HUES6 (cell line): ENCODE measurements around the gene PIP4K2C.
"Not testable (repeated sequence)": the region's sequence is repeated elsewhere in the genome, so short reads cannot be mapped to it uniquely, and the experiment has no call there.

Experiments
- H3K27ac ChIP-seq: 2 replicates; pipeline ENCODE4 v1.7.0; 2013; ENCODE audit warnings: low read depth, mild to moderate bottlenecking, low read length, inconsistent platforms
- H3K27me3 ChIP-seq: 2 replicates; pipeline ENCODE4 v1.6.1; 2013; ENCODE audit warnings: low read length; ENCODE audit not compliant: control insufficient read depth, insufficient read depth
- H3K36me3 ChIP-seq: 2 replicates; pipeline ENCODE4 v1.6.1; 2013; ENCODE audit warnings: low read length; ENCODE audit not compliant: control insufficient read depth, insufficient read depth
- H3K4me1 ChIP-seq: 2 replicates; pipeline ENCODE4 v1.6.1; 2013; ENCODE audit warnings: low read length; ENCODE audit not compliant: control insufficient read depth, insufficient read depth
- H3K4me3 ChIP-seq: 2 replicates; pipeline ENCODE4 v1.5.1; 2013; ENCODE audit warnings: low read depth, low read length
- H3K9ac ChIP-seq: one replicate; pipeline ENCODE4 v1.6.1; 2013; ENCODE audit warnings: mild to moderate bottlenecking, low read length
- H3K9me3 ChIP-seq: 2 replicates; pipeline ENCODE4 v1.6.1; 2013; ENCODE audit warnings: low read depth, low read length; ENCODE audit not compliant: control insufficient read depth, insufficient read depth

PIP4K2C gene

DNA sequence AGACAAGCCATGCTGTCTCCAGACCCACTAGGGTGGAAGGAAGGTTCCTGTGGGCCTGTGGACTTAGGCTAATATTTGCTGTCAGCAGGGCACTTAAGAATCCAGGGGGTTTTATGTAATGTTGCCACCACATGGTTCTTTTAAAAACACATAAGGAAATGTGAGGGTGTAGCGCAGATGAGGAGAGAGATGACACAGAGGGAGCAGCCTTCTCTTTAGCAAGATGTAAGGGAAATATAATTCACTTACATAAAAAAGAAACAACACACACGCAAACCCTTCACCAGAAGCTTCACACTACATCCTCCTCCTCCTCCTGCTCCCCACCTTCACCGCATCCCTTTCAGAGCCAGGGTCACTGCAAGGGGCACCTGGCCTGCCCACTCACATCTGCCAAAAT lies 4.9 kb upstream of the PIP4K2C start:
- peaks cover 16% of the 10 kb centered on the region; the same call in 1 of the 2 replicates for H3K27me3 ChIP-seq
- H3K27ac ChIP-seq: no peak overlapping the region
- H3K9ac ChIP-seq: no peak overlapping the region
- no peaks in the 10 kb centered on the region for H3K9me3 ChIP-seq
- no peak overlapping the region for H3K4me3 ChIP-seq
- peaks cover 5% of the 10 kb centered on the region for H3K4me1 ChIP-seq
- H3K36me3 ChIP-seq: peaks cover 7% of the 10 kb centered on the region; the same call in 1 of the 2 replicates

DNA sequence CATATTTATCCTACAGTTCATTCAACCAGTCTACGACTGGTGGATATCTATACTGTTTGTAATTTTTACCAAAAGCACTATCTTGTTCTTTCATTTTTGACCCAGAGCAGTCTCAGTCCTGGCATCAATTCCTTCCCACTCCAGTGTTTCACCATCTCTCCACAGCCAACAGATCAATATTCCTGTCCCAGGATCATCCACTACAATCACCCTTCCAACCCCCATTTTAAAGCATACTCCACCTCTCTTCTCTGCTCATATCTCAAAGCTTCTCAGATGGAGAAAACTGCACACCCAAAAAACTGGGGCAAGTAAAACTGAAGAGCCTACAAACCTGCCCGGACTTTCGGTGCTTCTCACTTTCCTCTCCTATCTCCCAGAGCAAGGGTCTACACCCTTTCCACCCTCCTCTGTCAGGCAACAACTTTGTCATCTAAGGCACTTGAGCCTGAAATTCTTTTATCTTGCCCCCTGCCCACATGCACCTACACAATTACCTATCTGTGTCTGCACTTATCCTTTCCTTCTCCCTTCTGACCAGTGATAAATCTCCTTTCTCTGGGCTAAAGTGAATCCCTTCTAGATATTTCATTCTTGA lies 4.1 kb upstream of the PIP4K2C start:
- peaks cover 6% of the 10 kb centered on the region for H3K4me1 ChIP-seq
- H3K36me3 ChIP-seq: no peaks in the 10 kb centered on the region; the same call in 1 of the 2 replicates
- peaks cover 16% of the 10 kb centered on the region; the same call in 1 of the 2 replicates for H3K27me3 ChIP-seq
- no peak overlapping the region for H3K9ac ChIP-seq
- no peaks in the 10 kb centered on the region for H3K9me3 ChIP-seq
- no peak overlapping the region for H3K4me3 ChIP-seq
- H3K27ac ChIP-seq: no peak overlapping the region

DNA sequence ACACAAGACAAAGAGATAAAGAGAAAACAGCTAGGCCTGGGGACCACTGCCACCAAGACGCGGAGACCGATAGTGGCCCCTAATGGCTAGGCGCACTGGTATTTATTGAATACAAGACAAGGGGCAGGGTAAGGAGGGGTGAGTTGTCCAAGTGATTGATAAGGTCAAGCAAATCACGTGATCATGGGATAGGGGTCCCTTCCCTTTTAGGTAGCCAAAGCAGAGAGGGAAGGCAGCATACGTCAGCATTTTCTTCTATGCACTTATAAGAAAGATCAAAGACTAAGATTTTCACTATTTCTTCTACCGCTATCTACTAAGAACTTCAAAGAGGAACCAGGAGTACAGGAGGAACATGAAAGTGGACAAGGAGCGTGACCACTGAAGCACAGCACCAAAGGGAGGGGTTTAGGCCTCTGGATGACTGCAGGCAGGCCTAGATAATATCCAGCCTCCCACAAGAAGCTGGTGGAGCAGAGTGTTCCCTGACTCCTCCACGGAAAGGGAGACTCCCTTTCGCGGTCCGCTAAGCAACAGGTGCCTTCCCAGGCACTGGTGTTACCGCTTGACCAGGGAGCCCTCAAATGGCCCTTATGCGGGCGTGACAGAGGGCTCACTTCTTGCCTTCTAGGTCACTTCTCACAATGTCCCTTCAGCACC lies 1.9 kb upstream of the PIP4K2C start:
- H3K9ac ChIP-seq: not testable (repeated sequence)
- peaks cover 15% of the 10 kb centered on the region; the same call in 1 of the 2 replicates for H3K27me3 ChIP-seq

DNA sequence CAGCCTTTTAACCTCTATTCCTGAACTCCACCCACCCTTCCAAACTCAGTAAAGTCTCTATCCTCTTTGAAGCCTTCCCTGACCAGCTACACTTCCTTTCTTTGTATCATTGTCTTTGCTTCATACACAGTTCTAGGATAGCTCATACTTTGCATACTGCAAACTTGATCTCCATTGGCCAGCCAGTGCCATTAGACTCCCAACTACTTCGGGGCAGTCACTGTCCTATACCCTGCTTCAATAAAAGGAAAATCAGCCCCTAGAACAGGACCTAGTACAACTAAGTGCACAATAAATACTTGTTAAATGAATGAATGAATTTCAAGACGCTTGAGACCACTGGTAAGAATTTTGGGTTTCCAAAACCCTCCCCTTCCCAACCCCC lies 521 bp upstream of the PIP4K2C start:
- H3K36me3 ChIP-seq: peaks cover 13% of the 10 kb centered on the region; the same call in 1 of the 2 replicates
- H3K4me3 ChIP-seq: peak overlapping the region; percentile 91
- H3K27me3 ChIP-seq: peaks cover 10% of the 10 kb centered on the region; the same call in 1 of the 2 replicates
- peak overlapping the region; percentile 38; the same call in 1 of the 2 replicates for H3K27ac ChIP-seq
- H3K9me3 ChIP-seq: no peaks in the 10 kb centered on the region
- H3K9ac ChIP-seq: peak overlapping the region; percentile 49
- H3K4me1 ChIP-seq: peaks cover 10% of the 10 kb centered on the region

More for the DNA sequence above, 1.9 kb upstream of the PIP4K2C start:
- H3K36me3 ChIP-seq, H3K27ac ChIP-seq, H3K4me1 ChIP-seq, H3K9me3 ChIP-seq, H3K4me3 ChIP-seq: not testable (repeated sequence)

DNA sequence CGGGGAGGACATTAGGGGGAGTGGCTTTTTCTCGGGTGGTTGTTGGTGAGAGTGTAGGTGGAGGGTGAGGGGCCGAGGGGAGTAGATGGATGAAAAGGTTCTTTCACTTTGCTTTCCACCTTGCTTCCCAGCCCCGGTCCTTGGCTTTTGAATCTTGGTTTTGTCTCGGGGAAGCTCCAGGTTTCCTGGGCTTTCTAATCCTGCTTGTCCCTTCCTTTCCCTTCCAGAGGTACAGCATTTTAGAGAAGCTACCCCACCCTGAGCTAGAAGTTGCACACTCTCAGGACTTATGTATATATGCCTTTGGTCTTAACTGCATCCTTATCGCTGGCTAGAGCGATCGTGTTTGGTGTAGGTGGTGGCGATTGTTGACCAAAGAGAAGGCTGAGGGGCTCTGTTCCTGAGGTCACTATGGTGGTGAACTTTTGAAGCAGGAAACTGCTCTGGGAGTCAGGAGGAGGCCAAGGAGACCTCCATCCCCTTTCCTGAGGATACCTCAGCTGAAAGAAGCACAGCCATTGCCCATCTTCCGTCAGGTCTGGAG lies 862 bp downstream of the PIP4K2C start:
- no peak overlapping the region for H3K27ac ChIP-seq

DNA sequence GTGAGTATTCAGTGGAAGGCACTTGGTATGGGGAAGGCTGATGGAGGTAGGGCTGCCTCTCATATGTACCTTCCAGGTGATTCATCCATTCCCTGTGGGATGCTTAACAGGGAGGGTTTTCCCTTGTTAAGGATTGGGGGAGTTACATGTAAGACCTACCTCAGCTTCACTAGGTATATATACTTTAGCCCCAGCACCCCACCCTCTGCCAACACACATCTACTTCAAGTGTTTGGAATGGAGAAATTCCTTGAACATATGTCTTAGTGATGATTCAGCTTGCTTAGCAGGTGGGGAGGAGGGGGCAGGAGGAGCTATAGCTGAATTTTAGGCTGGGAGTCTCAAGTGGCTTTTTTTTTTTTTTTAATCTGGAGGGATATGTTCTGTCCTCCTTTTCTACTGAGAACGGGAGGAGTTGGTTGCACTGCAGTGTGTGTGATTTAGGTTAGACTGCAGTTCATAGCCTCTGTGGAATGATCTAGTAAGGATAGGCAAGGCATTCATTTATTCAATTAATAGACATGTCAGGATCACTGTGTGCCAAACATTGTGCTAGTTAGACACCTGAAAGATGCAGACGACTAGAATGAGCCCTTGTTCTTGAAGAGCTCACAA lies 1.7 kb downstream of the PIP4K2C start:
- H3K36me3 ChIP-seq: peaks cover 28% of the 10 kb centered on the region
- H3K9me3 ChIP-seq: no peaks in the 10 kb centered on the region
- H3K27ac ChIP-seq: no peak overlapping the region
- H3K4me3 ChIP-seq: peak overlapping the region; percentile 91; the same call in 1 of the 2 replicates
- peaks cover 8% of the 10 kb centered on the region; the same call in 1 of the 2 replicates for H3K27me3 ChIP-seq
- peaks cover 10% of the 10 kb centered on the region for H3K4me1 ChIP-seq
- no peak overlapping the region for H3K9ac ChIP-seq

More for the DNA sequence above, 862 bp downstream of the PIP4K2C start:
- Histone ChIP-seq H3K27me3 (peaks cover 10% of the 10 kb centered on the region; the same call in 1 of the 2 replicates), H3K9ac (peak overlapping the region; percentile 77), H3K36me3 (peaks cover 22% of the 10 kb centered on the region), H3K9me3 (no peaks in the 10 kb centered on the region), H3K4me3 (peak overlapping the region; percentile 91), H3K4me1 (peaks cover 10% of the 10 kb centered on the region)

DNA sequence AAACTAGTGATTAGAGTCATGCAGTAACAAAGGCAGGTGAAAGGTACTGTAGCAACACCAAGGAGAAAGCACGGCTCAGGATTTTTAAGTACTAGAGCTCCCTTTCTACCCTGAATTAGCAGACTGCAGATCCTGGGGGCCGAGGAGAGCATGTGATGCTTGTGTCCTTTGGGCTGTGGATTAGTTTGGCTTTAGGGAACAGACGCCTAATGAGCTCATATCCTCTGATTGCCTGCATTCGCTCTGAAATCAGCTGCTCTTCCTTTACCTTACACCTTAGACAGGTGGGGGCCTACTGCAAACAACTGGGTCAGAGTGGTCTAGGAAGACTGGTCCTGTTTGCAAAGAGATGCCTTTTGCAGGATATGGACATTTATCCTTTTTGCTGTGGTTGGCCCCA lies 2.2 kb downstream of the PIP4K2C start:
- H3K27me3 ChIP-seq: peaks cover 3% of the 10 kb centered on the region; the same call in 1 of the 2 replicates
- no peaks in the 10 kb centered on the region for H3K9me3 ChIP-seq
- H3K4me3 ChIP-seq: 0 out of 2 replicates have a peak overlapping the region, but pooled peaks have one; percentile 3
- H3K36me3 ChIP-seq: peaks cover 31% of the 10 kb centered on the region
- H3K4me1 ChIP-seq: peaks cover 10% of the 10 kb centered on the region
- H3K27ac ChIP-seq: no peak overlapping the region
- no peak overlapping the region for H3K9ac ChIP-seq

DNA sequence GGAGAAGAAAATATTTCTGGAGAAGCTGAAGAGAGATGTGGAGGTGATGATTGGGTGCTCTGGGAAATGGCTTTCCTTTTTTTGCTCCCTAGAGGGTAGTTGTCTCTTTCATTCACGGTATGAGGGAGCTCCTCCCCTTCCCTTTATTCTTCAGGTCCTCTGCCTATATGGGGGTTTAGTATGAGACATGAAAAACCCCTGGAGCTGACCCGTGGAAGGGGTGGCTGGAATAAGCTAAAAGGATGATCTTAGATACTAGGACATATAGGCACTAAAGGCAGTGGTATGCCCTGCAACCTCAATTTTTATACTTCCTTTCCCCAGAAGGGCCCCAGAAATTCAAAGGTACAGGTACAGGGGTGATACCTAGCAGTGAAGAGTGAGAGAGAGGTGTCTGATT lies 9.4 kb downstream of the PIP4K2C start:
- Histone ChIP-seq H3K36me3 (peaks cover 56% of the 10 kb centered on the region), H3K4me1 (peaks cover 8% of the 10 kb centered on the region), H3K9ac (no peak overlapping the region), H3K9me3 (no peaks in the 10 kb centered on the region), H3K27ac (no peak overlapping the region), H3K4me3 (no peak overlapping the region), H3K27me3 (no peaks in the 10 kb centered on the region)

DNA sequence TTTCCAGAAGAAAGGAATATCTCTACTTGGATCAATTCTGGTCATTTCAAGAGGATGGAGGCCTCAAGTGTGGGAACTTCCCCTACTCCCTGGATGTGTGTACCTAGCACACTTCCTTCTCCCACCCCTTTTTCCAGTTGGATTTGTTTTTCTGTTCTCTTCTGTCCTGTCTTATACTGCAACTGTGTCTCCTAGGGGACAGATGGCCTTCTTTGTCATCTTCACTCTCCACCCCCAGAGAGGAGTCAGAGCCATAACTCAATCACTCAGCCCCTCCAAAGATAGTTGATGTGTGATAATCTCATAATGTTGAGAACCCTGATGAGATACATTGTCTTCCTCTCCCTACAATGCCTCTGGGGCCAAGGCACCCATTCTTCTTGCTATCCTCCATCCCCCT lies 11.6 kb downstream of the PIP4K2C start:
- H3K9ac ChIP-seq: no peak overlapping the region
- no peak overlapping the region for H3K4me3 ChIP-seq
- no peak overlapping the region for H3K27ac ChIP-seq
- peaks cover 43% of the 10 kb centered on the region for H3K36me3 ChIP-seq
- H3K27me3 ChIP-seq: no peaks in the 10 kb centered on the region
- H3K9me3 ChIP-seq: no peaks in the 10 kb centered on the region
- H3K4me1 ChIP-seq: peaks cover 12% of the 10 kb centered on the region

DNA sequence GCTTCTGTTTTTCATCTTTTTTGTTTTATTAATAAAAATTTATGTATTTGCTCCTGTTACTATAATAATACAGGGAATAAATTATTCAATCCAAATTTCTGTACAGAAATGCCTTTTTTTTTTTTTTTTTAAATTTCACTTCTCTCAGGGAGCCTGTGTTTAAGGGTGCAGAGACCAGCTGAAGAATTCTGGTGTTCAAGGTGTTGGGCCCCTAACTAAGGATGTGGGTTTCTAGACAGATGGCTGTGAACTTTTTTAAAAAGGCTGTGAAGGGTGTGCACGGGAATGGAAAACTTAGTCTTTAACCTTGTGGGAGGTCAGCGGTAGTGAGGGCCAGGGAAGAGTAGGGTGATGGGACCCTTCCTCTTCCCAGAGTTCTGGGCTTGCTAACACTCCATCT lies 12.3 kb downstream of the PIP4K2C start:
- Histone ChIP-seq H3K4me1 (peaks cover 12% of the 10 kb centered on the region), H3K9me3 (no peaks in the 10 kb centered on the region), H3K36me3 (peaks cover 44% of the 10 kb centered on the region), H3K27ac (no peak overlapping the region), H3K9ac (no peak overlapping the region), H3K4me3 (peak overlapping the region; percentile 86), H3K27me3 (no peaks in the 10 kb centered on the region)
